RWPE1 (cell line): Measurements from ENCODE around the gene PLPP7.

ENCODE experiments used
- CTCF ChIA-PET: fragments of 350-600 bp; sonication (Branson Sonifier 250); formaldehyde crosslinking; extraction: SDS; loops from one replicate; lab custom pipeline; 2021; lab: Yijun Ruan, JAX
- POLR2A ChIA-PET: fragments of 400-600 bp; formaldehyde crosslinking; extraction: SDS; loops from one replicate; lab custom pipeline; 2020; ENCODE audit warnings: antibody characterized with exemption; ENCODE audit not compliant: low non-redundant PET; lab: Yijun Ruan, JAX
- DNase-seq: peaks from one replicate; pipeline ENCODE4 v3.0.0; 2012; ENCODE audit warnings: low spot score
- H3K27ac ChIP-seq: fragments of 450-650 bp; 2 replicates; pipeline ENCODE4 v1.5.1; 2017
- TF ChIP-seq, protein P1 (sequence below): fragments of 450-650 bp; conservative IDR thresholded peaks from 2 replicates; pipeline ENCODE4 v1.5.1; 2017; ENCODE audit warnings: low read depth, mild to moderate bottlenecking

PLPP7 gene

DNA sequence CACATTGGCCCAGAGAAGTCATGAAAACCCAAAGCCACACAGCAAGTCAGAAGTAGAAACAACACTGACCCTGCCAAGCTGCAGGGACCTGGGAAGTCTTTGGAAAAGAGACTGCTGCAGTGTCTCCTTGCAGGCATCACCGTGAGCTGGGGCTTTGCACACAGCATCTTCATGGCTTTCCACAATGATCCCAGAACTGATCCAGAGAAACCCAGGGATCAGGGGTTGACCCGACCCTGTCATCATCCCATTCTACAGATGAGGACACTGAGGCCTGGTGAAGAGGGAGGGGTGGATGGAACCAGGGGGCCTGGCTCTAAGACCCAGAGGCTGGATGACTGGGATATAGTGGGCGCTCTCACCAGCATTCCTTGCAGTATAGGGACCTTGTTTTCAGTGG, 8.9 kb upstream of the PLPP7 start:
- TF ChIP-seq, protein P1, sequence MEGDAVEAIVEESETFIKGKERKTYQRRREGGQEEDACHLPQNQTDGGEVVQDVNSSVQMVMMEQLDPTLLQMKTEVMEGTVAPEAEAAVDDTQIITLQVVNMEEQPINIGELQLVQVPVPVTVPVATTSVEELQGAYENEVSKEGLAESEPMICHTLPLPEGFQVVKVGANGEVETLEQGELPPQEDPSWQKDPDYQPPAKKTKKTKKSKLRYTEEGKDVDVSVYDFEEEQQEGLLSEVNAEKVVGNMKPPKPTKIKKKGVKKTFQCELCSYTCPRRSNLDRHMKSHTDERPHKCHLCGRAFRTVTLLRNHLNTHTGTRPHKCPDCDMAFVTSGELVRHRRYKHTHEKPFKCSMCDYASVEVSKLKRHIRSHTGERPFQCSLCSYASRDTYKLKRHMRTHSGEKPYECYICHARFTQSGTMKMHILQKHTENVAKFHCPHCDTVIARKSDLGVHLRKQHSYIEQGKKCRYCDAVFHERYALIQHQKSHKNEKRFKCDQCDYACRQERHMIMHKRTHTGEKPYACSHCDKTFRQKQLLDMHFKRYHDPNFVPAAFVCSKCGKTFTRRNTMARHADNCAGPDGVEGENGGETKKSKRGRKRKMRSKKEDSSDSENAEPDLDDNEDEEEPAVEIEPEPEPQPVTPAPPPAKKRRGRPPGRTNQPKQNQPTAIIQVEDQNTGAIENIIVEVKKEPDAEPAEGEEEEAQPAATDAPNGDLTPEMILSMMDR: no peak
- no peak overlapping the region for H3K27ac ChIP-seq
- CTCF ChIA-PET: no interaction called here
- POLR2A ChIA-PET: no interaction called here
- no peak for DNase-seq

DNA sequence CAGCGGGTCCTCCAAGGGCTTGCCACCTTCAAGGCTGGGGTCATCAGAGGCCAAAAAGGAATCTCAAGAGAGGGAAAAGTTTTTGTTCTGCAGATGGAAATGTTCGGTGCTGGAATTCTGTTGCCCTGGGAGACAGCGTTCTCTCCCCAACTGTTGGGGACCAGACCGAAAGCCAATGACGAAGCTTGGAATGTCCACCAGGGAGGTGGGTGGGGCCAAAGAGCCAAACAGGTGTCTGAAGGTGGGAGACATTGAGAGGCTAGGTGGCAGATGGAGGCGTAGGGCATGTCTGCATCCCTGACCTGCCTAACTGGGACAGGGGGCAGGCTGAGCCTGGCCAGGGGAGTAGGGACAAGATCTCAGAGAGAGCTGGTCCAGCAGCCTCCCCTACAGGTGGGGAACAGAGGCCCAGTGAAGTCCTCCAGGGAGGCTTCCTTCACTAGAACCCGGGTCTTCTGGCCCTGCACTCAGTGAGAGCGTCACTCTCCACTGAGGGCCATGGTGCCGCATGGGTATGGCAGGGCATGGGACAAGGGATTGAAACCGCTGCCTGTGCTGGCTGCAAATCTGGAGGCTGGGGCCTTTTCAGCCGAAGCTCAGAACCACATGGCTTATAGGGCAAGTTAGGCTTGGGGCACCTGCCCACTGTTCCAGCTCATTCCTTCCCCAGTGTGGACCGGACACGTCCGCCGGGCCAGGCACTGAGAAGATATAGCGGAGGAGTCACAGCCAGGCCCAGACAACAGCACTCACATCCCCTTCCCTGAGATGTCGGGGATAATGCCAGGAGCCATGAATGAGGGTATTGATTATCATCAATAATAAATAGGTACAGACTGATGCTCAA, 8.2 kb upstream of the PLPP7 start:
- POLR2A ChIA-PET: no interaction called here
- no peak overlapping the region for H3K27ac ChIP-seq
- no peak for DNase-seq
- TF ChIP-seq, protein P1: no peak
- CTCF ChIA-PET: interaction anchor here (0.5 kb wide), 1 partner anchor 192 kb away, joined by 3 read pairs; no protein-coding TSS in a partner anchor

DNA sequence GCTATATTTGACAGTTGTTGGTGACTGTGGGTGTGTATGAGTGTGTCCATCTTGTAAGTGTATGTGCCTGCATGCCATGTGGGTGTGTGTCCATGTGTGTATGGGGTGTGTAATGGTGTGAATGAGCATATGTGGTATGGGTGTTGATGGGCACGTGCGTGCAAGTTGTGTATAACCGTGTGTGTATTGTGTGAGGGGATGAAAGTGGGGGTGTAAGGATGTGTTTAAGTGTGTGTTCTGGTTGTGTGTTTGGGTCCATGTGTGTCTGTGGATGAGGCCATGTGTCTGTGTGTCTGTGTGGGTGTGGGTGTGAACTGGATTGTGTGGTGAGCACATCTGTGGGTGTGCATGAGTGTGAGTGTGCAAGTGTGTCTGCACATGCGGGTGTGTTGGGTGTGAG, 7.3 kb upstream of the PLPP7 start:
- CTCF ChIA-PET: no interaction called here
- TF ChIP-seq, protein P1: no peak
- POLR2A ChIA-PET: no interaction called here
- DNase-seq: no peak
- no peak overlapping the region for H3K27ac ChIP-seq

DNA sequence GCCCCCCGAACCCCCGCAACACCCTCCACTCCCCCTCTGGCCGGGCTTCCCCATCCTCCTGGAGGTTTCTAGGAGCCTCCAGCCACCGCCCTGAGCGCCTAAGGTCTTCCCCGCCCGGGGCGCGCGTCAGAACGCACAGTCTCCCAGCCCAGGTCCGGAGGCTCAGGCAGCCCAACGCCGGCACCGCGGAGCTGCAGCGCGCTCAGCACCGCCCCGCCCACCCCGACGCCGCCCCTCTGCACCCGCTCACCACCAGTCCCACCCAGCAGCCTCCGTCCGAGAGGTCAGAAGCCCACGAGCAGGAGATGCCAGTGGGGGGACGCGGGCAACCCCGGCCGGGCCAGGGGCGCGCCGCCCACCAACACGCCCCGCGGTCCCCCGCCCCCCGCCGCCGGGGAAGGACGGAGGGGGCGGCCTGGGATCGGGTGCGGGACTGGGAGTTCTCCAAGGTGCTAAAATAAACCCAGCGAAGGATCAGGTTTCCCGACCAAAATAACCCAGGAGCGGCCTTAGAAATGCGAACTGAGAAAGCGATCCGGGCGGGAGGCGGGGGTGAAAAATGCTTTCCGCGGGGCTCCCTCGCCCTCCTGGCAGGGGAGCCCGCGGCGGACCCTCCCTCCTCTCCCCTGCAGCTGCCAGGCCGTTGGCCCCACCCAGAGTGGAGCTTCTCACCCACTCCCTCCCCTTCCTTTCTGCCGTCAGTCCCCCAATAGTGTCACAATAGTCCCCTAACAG, 6.7 kb upstream of the PLPP7 start:
- TF ChIP-seq, protein P1: no peak
- peak; percentile 54 for DNase-seq
- CTCF ChIA-PET: no interaction called here
- no peak overlapping the region for H3K27ac ChIP-seq
- POLR2A ChIA-PET: no interaction called here

DNA sequence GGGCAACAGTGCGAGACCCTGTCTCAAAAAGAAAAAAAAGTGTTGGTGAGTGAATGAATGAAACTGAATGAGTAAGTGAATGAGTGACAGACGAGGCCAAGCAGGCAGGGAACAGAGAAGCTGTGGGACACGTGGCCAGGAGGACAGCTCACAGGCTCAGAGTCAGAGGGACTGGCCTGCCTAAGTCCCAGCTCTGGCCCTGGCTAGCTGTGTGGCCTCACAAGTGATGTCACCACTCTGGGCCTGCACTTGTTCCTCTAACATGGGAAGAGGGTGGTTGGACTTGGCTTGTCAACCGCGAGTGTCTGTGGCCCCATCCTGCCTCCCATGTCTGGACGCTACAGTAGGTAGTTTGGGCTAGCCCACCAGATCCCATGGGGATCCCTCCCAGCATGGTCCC, 4.7 kb upstream of the PLPP7 start:
- H3K27ac ChIP-seq: no peak overlapping the region
- ChIA-PET POLR2A (no interaction called here), CTCF (interaction anchor here (0.8 kb wide), 1 partner anchor 307 kb away, joined by 3 read pairs; no protein-coding TSS in a partner anchor)
- no peak for DNase-seq
- TF ChIP-seq, protein P1: no peak

DNA sequence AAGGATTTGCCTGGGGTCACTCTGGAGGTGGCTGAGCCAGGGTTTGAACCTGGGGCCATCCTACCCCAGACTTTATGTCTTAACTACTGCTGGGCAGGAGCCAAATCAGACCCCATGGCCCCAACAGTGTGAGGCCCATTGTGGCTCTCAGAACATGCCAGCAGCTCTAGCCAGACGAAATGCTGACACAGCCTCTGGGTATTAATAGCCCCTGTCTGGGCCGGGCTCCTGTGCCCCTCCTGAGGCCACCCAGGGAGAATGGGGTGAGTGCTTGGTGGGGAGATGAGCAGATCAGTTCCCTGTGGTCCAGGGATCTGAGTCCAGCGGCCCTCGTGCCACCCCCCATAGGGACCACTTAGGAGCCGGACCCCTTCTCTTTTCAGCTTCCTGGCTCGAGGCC, 2.2 kb upstream of the PLPP7 start:
- ChIA-PET CTCF (interaction anchor here (0.8 kb wide), 1 partner anchor 11 kb away, joined by 3 read pairs; no protein-coding TSS in a partner anchor), POLR2A (no interaction called here)
- no peak overlapping the region for H3K27ac ChIP-seq
- TF ChIP-seq, protein P1: no peak
- no peak for DNase-seq
